ENCODE data around the gene RAB11FIP3. TPM values are rescaled to one million over a fixed set of nuclear protein-coding genes. Genes with fewer than 3 reads are reported as not detected.

RAB11FIP3 gene
- total RNA-seq, 1 donor from 2014 or later = 34.5 TPM

GRCh38 chr16:507996-508395 is 82.5 kb downstream of the RAB11FIP3 start:
- Histone ChIP-seq H3K36me3 (ENCODE audit: control insufficient read depth, insufficient read depth, low read length) (peaks cover 2% of the 10 kb centered on the region), H3K4me3 (ENCODE audit: low read depth, low read length) (no peak overlapping the region), H3K27me3 (ENCODE audit: control insufficient read depth, insufficient read depth, low read length) (no peaks in the 10 kb centered on the region)
- no peak for TF ChIP-seq CTCF (IDR thresholded peaks at IDR 0.05; ENCODE audit: insufficient read depth, low read length, poor library complexity, severe bottlenecking)
- DNase-seq (ENCODE audit: low read depth) = no peak

- H3K36me3 ChIP-seq (ENCODE audit: control insufficient read depth, insufficient read depth, low read length) = no peaks in the 10 kb centered on the region
- H3K4me3 ChIP-seq (ENCODE audit: low read depth, low read length) = no peak overlapping the region
- H3K27me3 ChIP-seq (ENCODE audit: control insufficient read depth, insufficient read depth, low read length) = no peaks in the 10 kb centered on the region
- no peak for TF ChIP-seq CTCF (IDR thresholded peaks at IDR 0.05; ENCODE audit: insufficient read depth, low read length, poor library complexity, severe bottlenecking)
- no peak for DNase-seq (ENCODE audit: low read depth)
Observed at GRCh38 chr16:508884-509736, 83.7 kb downstream of the RAB11FIP3 start.

GRCh38 chr16:510066-510825 is 84.8 kb downstream of the RAB11FIP3 start:
- H3K4me3 ChIP-seq (ENCODE audit: low read depth, low read length) = no peak overlapping the region
- H3K36me3 ChIP-seq (ENCODE audit: control insufficient read depth, insufficient read depth, low read length) = no peaks in the 10 kb centered on the region
- TF ChIP-seq CTCF (IDR thresholded peaks at IDR 0.05; ENCODE audit: insufficient read depth, low read length, poor library complexity, severe bottlenecking) = no peak
- H3K27me3 ChIP-seq (ENCODE audit: control insufficient read depth, insufficient read depth, low read length) = no peaks in the 10 kb centered on the region
- DNase-seq (ENCODE audit: low read depth) = no peak

DNA sequence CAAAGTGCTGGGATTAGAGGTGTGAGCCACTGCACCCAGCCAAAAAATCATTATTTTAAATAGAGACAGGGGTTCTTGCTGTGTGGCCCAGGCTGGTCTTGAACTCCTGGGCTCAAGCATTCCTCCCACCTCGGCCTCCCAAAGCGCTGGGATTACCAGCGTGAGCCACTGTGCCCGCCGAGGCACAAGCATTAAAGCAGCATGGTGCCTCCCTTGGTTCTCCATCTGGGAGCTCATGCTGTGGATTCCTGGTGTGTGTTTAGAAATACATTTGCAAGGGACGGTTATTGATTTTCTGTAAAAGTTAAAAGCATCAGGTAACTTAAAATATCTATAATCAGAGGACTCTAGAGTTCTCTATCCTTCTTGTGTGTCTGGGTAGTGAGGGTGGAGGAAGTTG is 87.4 kb downstream of the RAB11FIP3 start:
- H3K4me3 ChIP-seq (ENCODE audit: low read depth, low read length) = no peak overlapping the region
- DNase-seq (ENCODE audit: low read depth) = no peak
- H3K27me3 ChIP-seq (ENCODE audit: control insufficient read depth, insufficient read depth, low read length) = no peaks in the 10 kb centered on the region
- no peak for TF ChIP-seq CTCF (IDR thresholded peaks at IDR 0.05; ENCODE audit: insufficient read depth, low read length, poor library complexity, severe bottlenecking)
- H3K36me3 ChIP-seq (ENCODE audit: control insufficient read depth, insufficient read depth, low read length) = no peaks in the 10 kb centered on the region

DNA sequence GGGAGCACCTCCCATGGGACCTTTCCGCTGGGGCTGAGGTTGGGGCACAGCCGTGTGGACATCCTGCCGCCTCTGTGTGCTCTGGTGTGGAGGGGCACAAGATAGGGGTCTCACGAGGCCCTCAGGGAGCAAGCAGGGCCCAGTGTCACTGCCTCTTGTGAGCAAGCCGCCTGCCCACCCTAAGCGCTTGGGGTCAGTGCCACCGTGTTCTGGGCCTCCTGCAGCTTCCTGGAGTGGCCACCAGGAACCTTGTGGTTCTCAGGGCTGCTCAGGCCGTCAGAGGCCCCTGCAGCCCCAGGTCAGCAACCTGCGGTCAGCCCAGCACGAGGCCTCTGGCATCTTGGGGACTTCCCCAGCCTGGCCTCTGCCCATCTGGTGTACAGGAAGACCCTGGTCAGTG is 88.5 kb downstream of the RAB11FIP3 start:
- no peak for DNase-seq (ENCODE audit: low read depth)
- TF ChIP-seq CTCF (IDR thresholded peaks at IDR 0.05; ENCODE audit: insufficient read depth, low read length, poor library complexity, severe bottlenecking) = no peak
- Histone ChIP-seq H3K27me3 (ENCODE audit: control insufficient read depth, insufficient read depth, low read length) (no peaks in the 10 kb centered on the region), H3K4me3 (ENCODE audit: low read depth, low read length) (no peak overlapping the region), H3K36me3 (ENCODE audit: control insufficient read depth, insufficient read depth, low read length) (no peaks in the 10 kb centered on the region)
